Left lung (tissue), 10 donors: Measurements from ENCODE around the gene PKIG. TPM values are rescaled to one million over a fixed set of nuclear protein-coding genes. Genes with fewer than 3 reads are reported as not detected.
A peak's percentile ranks its signal among the peaks of the same experiment; 100 is the strongest.

Source experiments
- ATAC-seq: fragments of 200-7000 bp; cut with Tn5 transposase; one replicate; pipeline ENCODE4 v1.9.1; 2020; ENCODE audit warnings: moderate library complexity
- DNase-seq, 4 donors: peaks; one replicate each; pipeline ENCODE4 v3.0.0-alpha.2; 2013 to 2020
- H3K27ac ChIP-seq, 2 donors: fragments of 200-600 bp; sonication (generic) in 1 of 2; one replicate each; pipeline versions ENCODE4 v1.5.0 to v1.8.0; 2020 to 2021
- H3K27me3 ChIP-seq, 2 donors: fragments of 200-600 bp; sonication (generic) in 1 of 2; one replicate each; pipeline versions ENCODE4 v1.5.0 to v1.8.0; 2020 to 2021
- H3K36me3 ChIP-seq, 2 donors: fragments of 200-600 bp; sonication (generic) in 1 of 2; one replicate each; pipeline versions ENCODE4 v1.5.0 to v1.8.0; 2020 to 2021
- H3K4me1 ChIP-seq, 2 donors: fragments of 200-600 bp; one replicate each; pipeline ENCODE4 v1.8.0; 2021
- H3K4me3 ChIP-seq, 2 donors: fragments of 200-600 bp; sonication (generic) in 1 of 2; one replicate each; pipeline versions ENCODE4 v1.5.0 to v1.8.0; 2020 to 2021; ENCODE audit warnings: mild to moderate bottlenecking in 1 of 2
- H3K9me3 ChIP-seq, 2 donors: fragments of 200-600 bp; sonication (generic) in 1 of 2; one replicate each; pipeline versions ENCODE4 v1.5.0 to v1.8.0; 2020 to 2021
- CTCF ChIP-seq, 2 donors: fragments of 200-600 bp; sonication (generic) in 1 of 2; IDR thresholded peaks; one replicate each; pipeline versions ENCODE4 v1.5.0 to v1.8.0; 2021; ENCODE audit warnings: antibody characterized with exemption in 2 of 2
- intact Hi-C, 2 donors: fragments of 100-400 bp; cut with DNase I; formaldehyde crosslinking; loops; one replicate each; pipeline versions ENCODE4 v1.11.2 to v1.14.2; 2022
- polyA plus RNA-seq, 6 donors: library from polyadenylated mRNA; unstranded; fragments of 120-200 nt; gene quantifications; one replicate each; pipeline ENCODE4 v1.2.1, GENCODE V29; 2013; ENCODE audit not compliant: insufficient read length in 6 of 6
- total RNA-seq, 2 donors: library from RNA; stranded (reverse); fragmentation: NEBNext Ultra II Directional; extraction: Animal tissue kit (Norgen Biotek cat#: 25700); gene quantifications; one replicate each; pipeline ENCODE4 v1.2.1, GENCODE V29; 2021
- donor health status: DM: no; HTN: yes; CAD: no.
- donor health status: DM: no; HTN: no; CAD: no.

PKIG gene
- total and polyA plus RNA-seq, 8 donors = 40.1 to 67.7 (median 55.2) TPM

- Histone ChIP-seq H3K27me3 (no peaks in the 10 kb centered on the region), H3K4me3 (no peak overlapping the region), H3K9me3 (no peaks in the 10 kb centered on the region), H3K27ac (peak overlapping the region; percentile 73 to 88), H3K4me1 (peaks cover 36 to 76% of the 10 kb centered on the region in 2 donors), H3K36me3 (no peaks in the 10 kb centered on the region)
- ATAC-seq = no peak
- no peak for TF ChIP-seq CTCF (IDR thresholded peaks at IDR 0.05)
- intact Hi-C loops = no loop called here
- no peak for DNase-seq
These were observed 15.1 kb downstream of the PKIG start for GRCh38 chr20:44597516-44597915.

- peak overlapping the region; percentile 73 to 88 for H3K27ac ChIP-seq
- intact Hi-C loops = no loop called here
- no peaks in the 10 kb centered on the region for H3K27me3 ChIP-seq
- peaks cover 36 to 76% of the 10 kb centered on the region in 2 donors for H3K4me1 ChIP-seq
- H3K9me3 ChIP-seq = no peaks in the 10 kb centered on the region
- ATAC-seq (peak; percentile 14), DNase-seq (no peak)
- no peaks in the 10 kb centered on the region for H3K36me3 ChIP-seq
- H3K4me3 ChIP-seq = no peak overlapping the region
- no peak for TF ChIP-seq CTCF (IDR thresholded peaks at IDR 0.05)
These were observed 15.6 kb downstream of the PKIG start for GRCh38 chr20:44597930-44598329.

- no peak for DNase-seq
- H3K27ac ChIP-seq = peak overlapping the region; percentile 73 to 88
- H3K9me3 ChIP-seq = no peaks in the 10 kb centered on the region
- no peaks in the 10 kb centered on the region for H3K27me3 ChIP-seq
- H3K4me3 ChIP-seq = no peak overlapping the region
- H3K36me3 ChIP-seq = no peaks in the 10 kb centered on the region
- peaks cover 36 to 78% of the 10 kb centered on the region in 2 donors for H3K4me1 ChIP-seq
- peak; percentile 30 for ATAC-seq
- intact Hi-C loops = no loop called here
- TF ChIP-seq CTCF (IDR thresholded peaks at IDR 0.05) = no peak
These were observed 16.3 kb downstream of the PKIG start for GRCh38 chr20:44598423-44599305.

GRCh38 chr20:44599715-44600114 is 17.3 kb downstream of the PKIG start:
- peaks cover 34 to 73% of the 10 kb centered on the region in 2 donors for H3K4me1 ChIP-seq
- DNase-seq (no peak), ATAC-seq (no peak)
- no peaks in the 10 kb centered on the region for H3K36me3 ChIP-seq
- H3K27ac ChIP-seq = peak overlapping the region; percentile 73 to 88
- no peaks in the 10 kb centered on the region for H3K27me3 ChIP-seq
- H3K4me3 ChIP-seq = no peak overlapping the region
- intact Hi-C loops = loop anchor here in 1 of 2 donors (5.0 kb wide), 1 partner anchor 67 kb away; no protein-coding TSS in a partner anchor
- H3K9me3 ChIP-seq = no peaks in the 10 kb centered on the region
- TF ChIP-seq CTCF (IDR thresholded peaks at IDR 0.05) = no peak

- ATAC-seq = no peak
- TF ChIP-seq CTCF (IDR thresholded peaks at IDR 0.05) = no peak
- H3K4me3 ChIP-seq = no peak overlapping the region
- H3K36me3 ChIP-seq = no peaks in the 10 kb centered on the region
- intact Hi-C loops = loop anchor here in 1 of 2 donors (5.0 kb wide), 1 partner anchor 68 kb away; no protein-coding TSS in a partner anchor
- peak overlapping the region; percentile 73 to 88 for H3K27ac ChIP-seq
- H3K27me3 ChIP-seq = no peaks in the 10 kb centered on the region
- no peak for DNase-seq
- H3K4me1 ChIP-seq = peaks cover 29 to 71% of the 10 kb centered on the region in 2 donors
- no peaks in the 10 kb centered on the region for H3K9me3 ChIP-seq
These were observed 17.9 kb downstream of the PKIG start for GRCh38 chr20:44600301-44600700.
